OCI-LY3 (cell line): ENCODE measurements around the gene OGDH.

Source experiments
- EZH2phosphoT487 ChIP-seq: fragments of 200-600 bp; shearing (Covaris generic); IDR thresholded peaks from 2 replicates; pipeline ENCODE4 v1.6.1; 2018; ENCODE audit warnings: antibody characterized with exemption, mixed run types, low read depth
- TF ChIP-seq, protein P1 (sequence below): fragments of 200-600, 300-600 bp; sonication (generic); IDR thresholded peaks from 2 replicates; pipeline ENCODE4 v1.5.1; 2014; ENCODE audit warnings: antibody characterized with exemption, low read length, low read depth

DNA sequence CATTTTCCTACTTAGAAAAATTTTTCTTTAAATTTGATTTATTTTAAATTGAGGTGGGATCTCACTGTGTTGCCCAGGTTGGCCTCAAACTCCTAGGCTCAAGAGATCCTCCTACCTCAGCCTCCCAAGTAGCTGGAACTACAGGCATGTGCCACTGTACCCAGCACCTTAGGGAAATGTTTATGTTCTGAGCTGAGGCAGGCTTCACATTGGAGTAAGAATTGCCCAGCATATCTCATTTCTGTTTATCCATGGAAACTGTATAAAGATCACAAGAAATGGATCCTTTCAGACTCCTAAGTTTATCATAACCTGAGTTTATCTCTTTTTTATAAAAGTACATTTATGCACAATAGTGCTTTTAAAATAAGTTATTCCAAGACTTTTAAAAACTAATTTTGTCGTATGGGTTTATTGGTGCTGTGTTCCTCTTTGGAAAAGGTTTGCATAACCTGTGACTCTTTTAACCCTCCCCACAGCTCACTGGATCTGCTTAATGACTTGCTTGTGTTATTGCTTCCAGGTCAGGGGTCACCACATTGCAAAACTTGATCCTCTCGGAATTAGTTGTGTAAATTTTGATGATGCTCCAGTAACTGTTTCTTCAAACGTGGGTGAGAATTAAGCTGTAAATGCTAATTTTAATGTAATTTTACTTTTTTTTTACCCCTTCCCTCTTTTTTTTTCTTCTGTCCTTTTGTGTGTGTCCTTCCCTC, 40.7 kb downstream of the OGDH start:
- TF ChIP-seq, protein P1, sequence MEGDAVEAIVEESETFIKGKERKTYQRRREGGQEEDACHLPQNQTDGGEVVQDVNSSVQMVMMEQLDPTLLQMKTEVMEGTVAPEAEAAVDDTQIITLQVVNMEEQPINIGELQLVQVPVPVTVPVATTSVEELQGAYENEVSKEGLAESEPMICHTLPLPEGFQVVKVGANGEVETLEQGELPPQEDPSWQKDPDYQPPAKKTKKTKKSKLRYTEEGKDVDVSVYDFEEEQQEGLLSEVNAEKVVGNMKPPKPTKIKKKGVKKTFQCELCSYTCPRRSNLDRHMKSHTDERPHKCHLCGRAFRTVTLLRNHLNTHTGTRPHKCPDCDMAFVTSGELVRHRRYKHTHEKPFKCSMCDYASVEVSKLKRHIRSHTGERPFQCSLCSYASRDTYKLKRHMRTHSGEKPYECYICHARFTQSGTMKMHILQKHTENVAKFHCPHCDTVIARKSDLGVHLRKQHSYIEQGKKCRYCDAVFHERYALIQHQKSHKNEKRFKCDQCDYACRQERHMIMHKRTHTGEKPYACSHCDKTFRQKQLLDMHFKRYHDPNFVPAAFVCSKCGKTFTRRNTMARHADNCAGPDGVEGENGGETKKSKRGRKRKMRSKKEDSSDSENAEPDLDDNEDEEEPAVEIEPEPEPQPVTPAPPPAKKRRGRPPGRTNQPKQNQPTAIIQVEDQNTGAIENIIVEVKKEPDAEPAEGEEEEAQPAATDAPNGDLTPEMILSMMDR, result no peak
- TF ChIP-seq EZH2phosphoT487, result no peak
